Measurements from ENCODE around the gene FFAR4. TPM values are rescaled to one million over a fixed set of nuclear protein-coding genes. Genes with fewer than 3 reads are reported as not detected.
A peak's percentile ranks its signal among the peaks of the same experiment; 100 is the strongest.

FFAR4 gene
- total and polyA plus RNA-seq, 2 experiments from 2014 or later, result not detected

DNA sequence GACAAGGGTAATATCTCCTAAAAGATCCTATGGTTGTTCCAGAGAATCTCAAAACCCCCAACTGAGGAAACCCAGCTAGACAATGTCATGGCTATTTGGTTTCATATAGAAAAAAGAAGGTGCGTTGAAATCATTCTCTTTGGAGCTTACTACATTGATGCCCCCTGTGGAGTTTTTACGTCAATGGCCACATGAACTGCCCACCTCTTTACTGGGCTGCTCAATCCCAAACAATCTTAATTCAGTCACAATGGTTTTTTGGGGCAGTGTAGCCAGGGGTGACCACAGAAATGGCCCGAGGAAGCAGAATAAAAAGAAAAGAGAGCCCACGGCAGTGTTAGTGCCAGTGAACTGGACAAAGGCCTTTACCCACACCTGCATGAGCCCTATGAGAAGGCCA lies 26.8 kb downstream of the FFAR4 start:
- H3K9me2 ChIP-seq (ENCODE audit: insufficient read depth), result no peaks in the 10 kb centered on the region
- TF ChIP-seq EZH2phosphoT487 (IDR thresholded peaks at IDR 0.05; ENCODE audit: insufficient read depth, low read depth) (no peak), EZH2 (IDR thresholded peaks at IDR 0.05; ENCODE audit: insufficient read depth, poor library complexity, severe bottlenecking) (no peak)
- no peaks in the 10 kb centered on the region for H3K4me1 ChIP-seq (ENCODE audit: insufficient read depth)
- H2AFZ ChIP-seq, result no peak overlapping the region
- no peak overlapping the region for H3K4me2 ChIP-seq (ENCODE audit: unreplicated experiment)
- H3K36me3 ChIP-seq (ENCODE audit: low read depth), result no peaks in the 10 kb centered on the region
- no peak overlapping the region for H3K9ac ChIP-seq
- no peaks in the 10 kb centered on the region for H3K9me3 ChIP-seq (ENCODE audit: low read depth)
- peaks cover 5% of the 10 kb centered on the region for H3K27me3 ChIP-seq (replicated peaks; ENCODE audit: insufficient read depth)
- H3K4me3 ChIP-seq, result no peak overlapping the region
- H3F3A ChIP-seq (ENCODE audit: insufficient read depth), result no peaks in the 10 kb centered on the region
- no peaks in the 10 kb centered on the region for H4K20me1 ChIP-seq (ENCODE audit: insufficient read depth)
- in situ Hi-C loops (cut with MboI), result no loop called here
- H3K27ac ChIP-seq, result no peak overlapping the region
- DNase-seq, result no peak
- H3K79me2 ChIP-seq (ENCODE audit: insufficient read depth), result no peaks in the 10 kb centered on the region
- 55 to 68% methylated on average over 4 of the region's 4 CpGs for WGBS, 2 experiments (ENCODE audit: low coverage in 1 of 2, low lambda C conversion rate in 2 of 2, missing lambda C conversion rate in 2 of 2)

DNA sequence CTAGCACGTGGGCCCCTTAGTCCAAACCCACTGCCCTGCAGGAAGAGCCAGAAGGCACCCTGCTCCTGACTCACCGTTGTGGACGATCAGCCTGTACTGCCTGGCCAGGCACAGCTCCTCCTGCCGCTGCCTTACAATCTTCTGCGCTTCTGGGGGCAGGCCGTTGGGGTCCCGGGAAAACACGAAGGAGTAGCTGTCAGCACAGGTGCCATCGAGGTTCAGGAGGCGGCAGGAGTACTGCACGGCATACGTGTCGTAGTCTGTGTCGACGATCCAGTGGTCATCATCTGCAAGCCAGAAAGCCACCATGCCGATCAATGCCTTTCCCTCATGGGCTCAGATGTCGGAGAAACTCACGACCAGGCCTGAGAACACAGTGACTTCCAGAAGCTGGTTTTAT lies 27.3 kb downstream of the FFAR4 start:
- no peaks in the 10 kb centered on the region for H4K20me1 ChIP-seq (ENCODE audit: insufficient read depth)
- in situ Hi-C loops (cut with MboI), result no loop called here
- no peak overlapping the region for H2AFZ ChIP-seq
- no peak overlapping the region for H3K4me2 ChIP-seq (ENCODE audit: unreplicated experiment)
- no peaks in the 10 kb centered on the region for H3F3A ChIP-seq (ENCODE audit: insufficient read depth)
- H3K4me3 ChIP-seq, result no peak overlapping the region
- no peak for DNase-seq
- no peaks in the 10 kb centered on the region for H3K4me1 ChIP-seq (ENCODE audit: insufficient read depth)
- no peaks in the 10 kb centered on the region for H3K36me3 ChIP-seq (ENCODE audit: low read depth)
- no peak for TF ChIP-seq EZH2 (IDR thresholded peaks at IDR 0.05; ENCODE audit: insufficient read depth, poor library complexity, severe bottlenecking)
- TF ChIP-seq EZH2phosphoT487 (IDR thresholded peaks at IDR 0.05; ENCODE audit: insufficient read depth, low read depth), result no peak
- no peaks in the 10 kb centered on the region for H3K9me2 ChIP-seq (ENCODE audit: insufficient read depth)
- no peaks in the 10 kb centered on the region for H3K9me3 ChIP-seq (ENCODE audit: low read depth)
- no peak overlapping the region for H3K9ac ChIP-seq
- WGBS, 2 experiments (ENCODE audit: low coverage in 1 of 2, low lambda C conversion rate in 2 of 2, missing lambda C conversion rate in 2 of 2), result 65 to 66% methylated on average over 18 of the region's 18 CpGs
- peaks cover 5% of the 10 kb centered on the region for H3K27me3 ChIP-seq (replicated peaks; ENCODE audit: insufficient read depth)
- H3K79me2 ChIP-seq (ENCODE audit: insufficient read depth), result no peaks in the 10 kb centered on the region
- no peak overlapping the region for H3K27ac ChIP-seq

DNA sequence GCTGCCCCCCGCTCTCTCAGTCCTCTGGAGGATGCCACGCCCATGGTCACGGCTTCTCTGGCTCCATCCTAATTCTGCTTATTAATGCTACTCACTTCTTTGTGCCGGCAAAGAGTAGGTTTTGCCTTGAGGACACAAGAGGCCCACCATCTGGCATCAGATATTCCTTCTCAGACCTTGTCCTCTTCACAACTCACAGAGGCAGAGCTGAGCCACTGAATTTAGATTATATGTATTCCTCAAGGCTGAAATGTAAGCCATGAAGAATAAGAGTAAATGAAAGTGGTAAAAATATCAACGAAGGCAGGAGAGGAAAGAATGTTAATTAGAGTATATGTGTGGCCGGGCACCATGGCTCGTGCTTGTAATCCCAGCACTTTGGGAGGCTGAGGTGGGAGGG lies 28.1 kb downstream of the FFAR4 start:
- Histone ChIP-seq H3K4me1 (ENCODE audit: insufficient read depth) (no peaks in the 10 kb centered on the region), H3K79me2 (ENCODE audit: insufficient read depth) (no peaks in the 10 kb centered on the region), H3K36me3 (ENCODE audit: low read depth) (no peaks in the 10 kb centered on the region), H3K27ac (no peak overlapping the region), H4K20me1 (ENCODE audit: insufficient read depth) (no peaks in the 10 kb centered on the region), H3K4me2 (ENCODE audit: unreplicated experiment) (no peak overlapping the region), H3K9ac (no peak overlapping the region), H3K9me2 (ENCODE audit: insufficient read depth) (no peaks in the 10 kb centered on the region), H3K27me3 (replicated peaks; ENCODE audit: insufficient read depth) (peaks cover 5% of the 10 kb centered on the region), H2AFZ (no peak overlapping the region), H3K4me3 (no peak overlapping the region), H3K9me3 (ENCODE audit: low read depth) (no peaks in the 10 kb centered on the region), H3F3A (ENCODE audit: insufficient read depth) (no peaks in the 10 kb centered on the region)
- no peak for DNase-seq
- TF ChIP-seq EZH2 (IDR thresholded peaks at IDR 0.05; ENCODE audit: insufficient read depth, poor library complexity, severe bottlenecking) (no peak), EZH2phosphoT487 (IDR thresholded peaks at IDR 0.05; ENCODE audit: insufficient read depth, low read depth) (no peak)
- in situ Hi-C loops (cut with MboI), result no loop called here
- WGBS, 2 experiments (ENCODE audit: low coverage in 1 of 2, low lambda C conversion rate in 2 of 2, missing lambda C conversion rate in 2 of 2), result 56 to 58% methylated on average over 7 of the region's 7 CpGs

GRCh38 chr10:93595378-93596161 lies 29.1 kb downstream of the FFAR4 start:
- Histone ChIP-seq H3K79me2 (ENCODE audit: insufficient read depth) (no peaks in the 10 kb centered on the region), H3K27ac (no peak overlapping the region), H3K4me2 (ENCODE audit: unreplicated experiment) (no peak overlapping the region), H3K36me3 (ENCODE audit: low read depth) (no peaks in the 10 kb centered on the region), H3K4me3 (no peak overlapping the region), H3K9ac (no peak overlapping the region), H3K27me3 (replicated peaks; ENCODE audit: insufficient read depth) (peaks cover 11% of the 10 kb centered on the region), H3K9me2 (ENCODE audit: insufficient read depth) (no peaks in the 10 kb centered on the region), H3F3A (ENCODE audit: insufficient read depth) (no peaks in the 10 kb centered on the region), H3K4me1 (ENCODE audit: insufficient read depth) (no peaks in the 10 kb centered on the region), H4K20me1 (ENCODE audit: insufficient read depth) (no peaks in the 10 kb centered on the region), H2AFZ (no peak overlapping the region), H3K9me3 (ENCODE audit: low read depth) (no peaks in the 10 kb centered on the region)
- DNase-seq, result peak; percentile 6
- no peak for TF ChIP-seq EZH2 (IDR thresholded peaks at IDR 0.05; ENCODE audit: insufficient read depth, poor library complexity, severe bottlenecking)
- TF ChIP-seq EZH2phosphoT487 (IDR thresholded peaks at IDR 0.05; ENCODE audit: insufficient read depth, low read depth), result no peak
- WGBS, 2 experiments (ENCODE audit: low coverage in 1 of 2, low lambda C conversion rate in 2 of 2, missing lambda C conversion rate in 2 of 2), result 55 to 58% methylated on average over 5 of the region's 5 CpGs
- in situ Hi-C loops (cut with MboI), result no loop called here

All from GM23248 (cell line).